Measurements from ENCODE around the gene GRK7.

Gene GRK7

GRCh38 chr3:141804447-141804777, 41.2 kb downstream of the GRK7 start:
- no peak overlapping the region for H3K4me3 ChIP-seq (replicated peaks; ENCODE audit: low read depth, low read length)
- DNase-seq (ENCODE audit: extremely low read depth, low read depth) = no peak
- no peak for TF ChIP-seq CTCF (IDR thresholded peaks at IDR 0.05; ENCODE audit: low read depth, low read length, missing control alignments)

DNA sequence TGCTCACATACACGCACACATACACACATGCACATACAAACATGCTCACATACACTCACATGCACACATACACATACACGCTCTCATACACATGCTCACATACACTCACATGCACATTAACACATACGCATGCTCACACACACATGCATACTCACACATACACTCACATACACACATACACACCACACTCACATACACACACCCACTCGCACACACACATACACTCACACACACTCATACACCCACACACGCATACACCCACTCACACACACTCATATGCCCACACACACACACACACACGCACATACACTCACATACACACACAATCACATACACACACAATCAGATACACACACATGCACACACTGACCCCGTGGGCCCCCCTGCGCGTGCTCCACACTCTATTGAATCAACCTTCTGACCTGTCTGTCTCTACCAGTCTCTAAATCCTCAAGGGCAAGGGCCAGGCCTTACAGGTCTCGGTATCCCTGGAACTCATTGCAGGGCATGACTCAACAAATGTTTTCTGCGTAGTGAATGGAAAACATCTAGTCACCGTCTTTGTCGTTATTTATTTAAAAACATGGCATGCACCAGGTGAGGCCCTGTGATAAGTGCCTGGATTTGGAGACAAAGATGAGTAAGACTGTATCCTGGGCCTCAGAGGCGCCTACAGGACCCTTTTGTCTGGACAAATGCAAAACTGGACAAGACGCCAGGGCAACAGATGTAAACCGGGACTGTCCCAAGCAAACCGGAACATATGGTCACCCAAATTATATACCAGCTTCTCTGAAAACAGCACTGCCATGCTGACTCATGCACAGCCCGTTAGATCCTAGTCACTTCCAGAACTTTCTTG, 41.8 kb downstream of the GRK7 start:
- H3K4me3 ChIP-seq (replicated peaks; ENCODE audit: low read depth, low read length) = no peak overlapping the region
- DNase-seq (ENCODE audit: extremely low read depth, low read depth) = no peak
- TF ChIP-seq CTCF (IDR thresholded peaks at IDR 0.05; ENCODE audit: low read depth, low read length, missing control alignments) = no peak

GRCh38 chr3:141807277-141808033, 44.2 kb downstream of the GRK7 start:
- TF ChIP-seq CTCF (IDR thresholded peaks at IDR 0.05; ENCODE audit: low read depth, low read length, missing control alignments) = no peak
- no peak overlapping the region for H3K4me3 ChIP-seq (replicated peaks; ENCODE audit: low read depth, low read length)
- no peak for DNase-seq (ENCODE audit: extremely low read depth, low read depth)

DNA sequence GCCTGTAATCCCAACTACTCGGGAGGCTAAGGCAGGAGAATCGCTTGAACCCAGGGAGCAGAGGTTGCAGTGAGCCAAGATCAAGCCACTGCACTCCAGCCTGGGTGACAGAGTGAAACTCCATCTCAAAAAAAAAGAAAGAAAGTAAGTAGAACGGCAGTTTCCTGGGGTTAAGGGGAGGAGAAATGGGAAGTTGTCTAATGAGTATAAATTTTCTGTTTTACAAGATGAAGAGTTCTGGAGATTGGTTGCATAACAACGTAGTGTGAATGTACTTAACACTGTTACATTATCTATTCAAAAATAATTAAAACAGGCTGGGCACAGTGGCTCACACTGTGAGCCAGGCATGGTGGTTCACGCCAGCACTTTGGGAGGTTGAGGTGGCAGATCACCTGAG, 45.4 kb downstream of the GRK7 start:
- no peak overlapping the region for H3K4me3 ChIP-seq (replicated peaks; ENCODE audit: low read depth, low read length)
- no peak for TF ChIP-seq CTCF (IDR thresholded peaks at IDR 0.05; ENCODE audit: low read depth, low read length, missing control alignments)
- DNase-seq (ENCODE audit: extremely low read depth, low read depth) = no peak

- H3K4me3 ChIP-seq (replicated peaks; ENCODE audit: low read depth, low read length) = no peak overlapping the region
- TF ChIP-seq CTCF (IDR thresholded peaks at IDR 0.05; ENCODE audit: low read depth, low read length, missing control alignments) = no peak
- DNase-seq (ENCODE audit: extremely low read depth, low read depth) = no peak
These were observed 47.0 kb downstream of the GRK7 start for GRCh38 chr3:141810161-141810560.

DNA sequence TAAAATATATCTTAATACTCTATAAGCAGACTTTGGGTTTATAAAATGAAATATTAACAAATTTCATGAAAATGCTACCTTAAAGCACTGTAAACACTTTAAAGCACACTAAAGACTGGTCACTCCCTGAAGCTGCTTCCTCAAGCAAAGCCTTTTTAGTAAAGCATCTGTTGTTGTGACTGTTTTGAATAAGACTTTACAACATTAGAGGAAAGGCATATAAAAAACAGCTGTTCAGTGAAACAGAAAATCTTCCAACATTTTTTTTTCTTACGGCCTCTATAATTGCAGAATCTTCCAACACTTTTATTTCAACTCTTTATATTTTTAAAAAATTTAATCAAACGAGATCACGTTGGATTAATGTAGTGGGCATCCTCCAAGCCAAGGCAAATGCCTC, 48.1 kb downstream of the GRK7 start:
- no peak for TF ChIP-seq CTCF (IDR thresholded peaks at IDR 0.05; ENCODE audit: low read depth, low read length, missing control alignments)
- H3K4me3 ChIP-seq (replicated peaks; ENCODE audit: low read depth, low read length) = no peak overlapping the region
- no peak for DNase-seq (ENCODE audit: extremely low read depth, low read depth)

All from HFF-Myc (cell line).